Globus pallidus (tissue), 1 donor: ENCODE results near the gene GLS.
"Not testable (repeated sequence)": the region's sequence is repeated elsewhere in the genome, so short reads cannot be mapped to it uniquely, and the experiment has no call there.

Source experiments
- DNase-seq: peaks from one replicate; pipeline ENCODE4 v3.0.0-alpha.2; 2015; ENCODE audit warnings: low spot score

GLS gene

DNA sequence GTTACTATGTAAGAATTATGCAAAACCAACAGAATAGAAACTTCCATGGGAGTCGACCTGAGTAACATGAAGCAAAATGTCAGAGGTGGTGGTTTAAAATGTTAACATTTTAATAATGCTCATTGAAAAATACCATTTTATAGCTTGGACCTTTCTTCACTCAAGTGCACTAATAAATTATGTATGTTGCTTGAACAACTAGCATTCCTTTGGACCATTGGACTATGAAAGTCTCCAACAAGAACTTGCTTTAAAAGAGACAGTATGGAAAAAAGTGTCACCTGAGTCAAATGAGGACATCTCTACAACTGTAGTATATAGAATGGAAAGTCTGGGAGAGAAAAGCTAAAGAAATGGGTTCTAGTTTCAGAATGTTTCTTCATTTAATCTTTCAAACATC lies 51.9 kb downstream of the GLS start:
- DNase-seq, result no peak

- no peak for DNase-seq
These were observed 52.7 kb downstream of the GLS start for GRCh38 chr2:190933361-190933760.

DNA sequence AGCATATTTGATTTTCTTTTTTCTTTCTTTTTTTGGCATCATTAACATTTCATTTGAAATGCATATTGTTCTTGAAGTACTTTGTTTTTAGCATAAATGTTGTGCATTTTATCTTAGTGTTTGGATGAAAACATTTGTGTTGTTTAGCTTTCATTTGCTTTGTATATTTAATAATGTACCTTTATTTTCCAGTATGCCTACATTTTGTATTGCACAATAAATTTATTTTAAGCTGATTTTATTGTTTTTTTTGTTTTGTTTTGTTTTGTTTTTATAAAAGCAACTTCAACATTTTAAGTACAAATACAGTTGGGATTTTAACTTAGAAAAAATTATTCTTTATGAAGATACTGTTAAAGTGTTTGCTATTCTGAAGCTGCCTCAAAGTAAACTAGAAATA lies 54.4 kb downstream of the GLS start:
- DNase-seq, result no peak

- no peak for DNase-seq
These were observed 58.2 kb downstream of the GLS start for GRCh38 chr2:190938771-190939335.

GRCh38 chr2:190940454-190940853 lies 59.8 kb downstream of the GLS start:
- no peak for DNase-seq

DNA sequence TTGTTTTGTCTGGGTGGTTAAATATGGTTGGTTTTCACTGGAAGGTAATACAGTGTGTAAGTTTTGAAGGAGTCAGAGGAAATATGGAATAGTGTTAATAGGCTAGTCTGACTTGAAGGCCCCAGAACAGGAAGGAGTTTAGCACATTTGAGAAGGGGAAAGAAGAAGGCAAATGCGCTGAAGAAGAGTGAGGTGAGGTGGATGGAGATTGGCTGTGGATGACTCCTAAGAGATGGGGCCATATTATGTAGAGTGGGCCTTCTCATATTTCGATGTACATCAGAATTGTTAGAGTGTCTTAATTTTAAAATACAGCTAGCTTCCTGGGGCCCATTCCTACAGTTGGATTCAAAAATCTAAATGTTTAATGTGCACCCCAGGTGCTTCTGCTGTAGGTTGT lies 61.0 kb downstream of the GLS start:
- DNase-seq, result no peak

GRCh38 chr2:190942697-190943096 lies 62.1 kb downstream of the GLS start:
- DNase-seq, result no peak

DNA sequence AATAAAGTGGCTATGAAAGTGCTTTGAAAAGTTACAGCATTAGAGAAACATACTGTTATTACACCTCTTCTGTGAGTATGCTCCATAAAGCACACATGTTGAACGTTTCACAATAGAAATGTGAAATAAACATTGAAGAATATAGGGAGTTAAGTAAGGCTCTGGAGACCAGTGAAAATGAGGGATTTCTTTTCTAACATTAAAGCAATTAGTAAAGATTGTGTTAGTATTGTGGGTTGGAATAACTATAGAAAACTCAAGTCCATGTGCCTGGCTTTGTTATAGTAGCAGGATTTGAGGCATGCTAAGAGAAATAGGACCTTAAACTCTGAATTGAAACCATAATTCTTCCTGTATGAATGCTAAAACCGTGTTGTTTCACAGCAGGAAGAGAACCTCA lies 63.1 kb downstream of the GLS start:
- no peak for DNase-seq

DNA sequence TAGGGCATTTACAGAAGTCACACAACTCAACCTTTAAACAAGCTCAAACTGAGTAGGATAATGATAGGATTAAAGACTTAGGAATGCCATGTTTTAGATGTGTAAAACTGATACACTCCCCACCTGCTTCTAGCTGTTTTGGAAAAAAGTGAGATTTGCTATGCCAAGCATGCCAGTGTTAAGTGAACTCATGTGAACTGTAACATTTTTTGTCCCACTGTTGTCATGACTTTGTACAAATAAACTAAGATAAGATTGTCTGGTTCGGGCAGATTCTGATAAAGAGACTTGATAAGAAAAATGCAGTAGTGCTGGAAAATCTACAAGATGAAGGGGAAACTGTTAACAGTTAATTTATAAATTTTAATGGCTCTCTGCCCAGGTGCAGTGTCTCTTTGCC lies 66.5 kb downstream of the GLS start:
- no peak for DNase-seq

DNA sequence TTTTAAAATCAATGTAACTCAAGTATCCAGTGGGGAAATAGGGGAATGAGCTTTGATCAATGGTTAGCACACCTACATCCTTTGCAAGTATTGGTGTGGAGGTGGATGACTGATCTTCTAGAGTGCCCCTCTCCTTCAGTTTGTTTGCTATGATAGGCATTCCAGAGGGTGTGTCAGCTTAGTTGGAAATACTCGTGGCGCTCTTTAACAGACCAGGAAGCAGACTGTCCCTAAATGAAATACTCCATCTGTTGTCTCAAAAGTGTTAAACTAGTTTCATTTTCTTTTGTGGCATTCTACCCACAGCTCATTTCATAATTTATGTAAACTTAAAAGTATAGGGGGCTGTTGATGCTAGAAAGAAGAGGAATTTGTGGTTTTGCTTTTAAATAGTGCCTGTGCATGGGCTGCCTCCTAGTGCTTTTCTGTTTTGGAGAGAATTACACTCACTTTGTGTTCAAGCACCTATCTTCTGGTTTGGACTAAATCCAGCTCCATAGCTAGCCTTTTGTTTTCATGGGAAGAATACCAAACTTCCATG lies 67.2 kb downstream of the GLS start:
- no peak for DNase-seq

- DNase-seq, result no peak
These were observed 68.0 kb downstream of the GLS start for GRCh38 chr2:190948671-190949070.

GRCh38 chr2:190950566-190950991 lies 70.0 kb downstream of the GLS start:
- DNase-seq, result no peak

DNA sequence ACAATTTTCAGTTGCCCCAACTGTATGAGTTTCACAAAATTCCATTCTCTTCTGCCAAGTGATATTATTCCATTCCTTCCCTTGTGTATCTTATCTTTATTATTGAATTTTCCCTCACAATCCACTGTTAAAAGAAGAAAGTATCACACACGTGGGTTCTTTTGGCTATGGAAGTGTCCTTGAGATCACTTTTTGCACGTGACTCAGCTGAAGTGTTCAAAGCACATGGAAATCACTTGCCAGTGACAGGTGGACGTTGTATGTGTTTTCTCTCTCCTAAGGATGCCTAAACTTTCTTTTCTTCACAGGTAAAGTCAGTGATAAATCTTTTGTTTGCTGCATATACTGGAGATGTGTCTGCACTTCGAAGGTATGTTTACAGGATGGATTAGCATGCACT lies 72.6 kb downstream of the GLS start:
- no peak for DNase-seq

DNA sequence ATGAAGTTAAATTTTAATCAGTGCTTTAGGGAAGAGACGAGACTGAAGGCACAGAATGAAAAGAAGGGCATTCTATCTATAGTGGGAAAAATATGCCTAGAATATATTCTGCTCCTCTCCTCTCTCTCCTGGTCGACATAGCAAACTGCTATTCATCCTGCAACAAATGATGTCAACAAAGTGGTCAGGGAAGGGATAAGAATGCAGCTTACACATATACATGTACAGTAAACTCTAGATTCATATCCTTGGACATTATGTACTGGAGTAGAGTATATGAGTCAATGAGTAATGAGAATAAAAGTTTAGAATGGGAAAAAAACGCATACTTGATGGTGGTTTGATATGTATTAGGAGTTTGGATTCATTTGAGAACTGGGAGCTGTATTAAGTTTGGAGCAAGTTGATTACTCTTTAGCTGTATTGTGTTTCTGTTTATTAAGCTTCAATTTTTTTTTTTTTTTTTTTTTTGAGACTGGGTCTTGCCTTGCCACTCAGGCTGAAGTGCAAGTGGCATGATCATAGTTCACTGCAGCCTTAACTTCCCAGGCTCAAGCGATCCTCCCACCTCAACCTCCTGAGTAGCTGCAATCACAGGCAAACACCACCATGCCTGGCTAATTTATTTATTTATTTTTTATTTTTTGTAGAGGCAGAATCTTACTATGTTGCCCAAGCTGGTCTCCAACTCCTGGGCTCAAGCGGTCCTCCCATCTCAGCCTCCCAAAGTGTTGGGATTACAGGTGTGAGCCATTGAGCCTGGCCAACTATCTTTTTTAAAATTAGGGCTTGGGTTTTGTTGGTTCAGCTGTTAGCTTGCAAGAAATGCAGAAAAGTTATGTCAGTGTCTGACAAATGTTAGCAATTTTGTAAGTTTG lies 79.5 kb downstream of the GLS start:
- no peak for DNase-seq

DNA sequence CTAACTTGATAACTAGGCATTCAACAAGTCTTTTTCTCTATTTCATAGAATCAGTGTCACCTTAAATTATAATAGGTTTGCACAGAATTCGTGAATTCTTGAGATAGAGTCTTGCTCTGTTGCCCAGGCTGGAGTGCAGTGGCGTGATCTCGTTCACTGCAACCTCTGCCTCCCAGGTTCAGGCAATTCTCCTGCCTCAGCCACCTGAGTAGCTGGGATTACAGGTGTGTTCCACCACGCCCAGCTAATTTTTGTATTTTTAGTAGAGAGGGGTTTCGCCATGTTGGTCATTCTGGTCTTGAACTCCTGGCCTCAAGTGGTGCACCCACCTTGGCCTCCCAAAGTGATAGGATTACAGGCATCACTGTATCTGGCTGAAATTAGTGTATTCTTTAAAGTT lies 80.5 kb downstream of the GLS start:
- DNase-seq, result not testable (repeated sequence)

DNA sequence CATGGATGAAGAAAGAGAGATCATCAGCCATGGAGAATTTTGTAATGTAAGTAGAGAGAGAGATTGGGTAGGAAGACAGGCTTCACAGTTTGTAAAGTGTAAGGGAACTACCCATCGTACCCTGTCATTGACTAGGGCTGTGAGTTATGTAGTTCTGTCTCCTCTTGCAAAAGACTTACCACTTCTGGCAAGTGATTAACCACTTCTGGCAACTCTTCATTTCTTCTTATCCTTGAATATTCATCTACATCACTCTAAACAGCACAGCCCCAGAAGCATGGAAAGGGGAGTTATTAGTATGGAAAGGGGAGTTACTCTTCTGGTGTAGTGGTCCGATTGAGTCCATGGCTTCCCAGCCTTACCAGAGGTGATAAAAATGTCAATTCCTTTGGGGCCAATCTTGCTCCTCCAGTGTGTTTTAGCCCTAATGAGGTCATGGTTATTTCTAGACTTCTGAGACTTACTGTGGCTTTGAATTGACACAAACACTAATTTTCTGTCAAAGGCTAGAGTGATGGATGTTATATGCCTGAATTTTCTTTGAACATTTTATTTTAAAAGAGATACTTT lies 81.4 kb downstream of the GLS start:
- DNase-seq, result no peak

- DNase-seq, result no peak
These were observed 82.5 kb downstream of the GLS start for GRCh38 chr2:190963088-190963487.

DNA sequence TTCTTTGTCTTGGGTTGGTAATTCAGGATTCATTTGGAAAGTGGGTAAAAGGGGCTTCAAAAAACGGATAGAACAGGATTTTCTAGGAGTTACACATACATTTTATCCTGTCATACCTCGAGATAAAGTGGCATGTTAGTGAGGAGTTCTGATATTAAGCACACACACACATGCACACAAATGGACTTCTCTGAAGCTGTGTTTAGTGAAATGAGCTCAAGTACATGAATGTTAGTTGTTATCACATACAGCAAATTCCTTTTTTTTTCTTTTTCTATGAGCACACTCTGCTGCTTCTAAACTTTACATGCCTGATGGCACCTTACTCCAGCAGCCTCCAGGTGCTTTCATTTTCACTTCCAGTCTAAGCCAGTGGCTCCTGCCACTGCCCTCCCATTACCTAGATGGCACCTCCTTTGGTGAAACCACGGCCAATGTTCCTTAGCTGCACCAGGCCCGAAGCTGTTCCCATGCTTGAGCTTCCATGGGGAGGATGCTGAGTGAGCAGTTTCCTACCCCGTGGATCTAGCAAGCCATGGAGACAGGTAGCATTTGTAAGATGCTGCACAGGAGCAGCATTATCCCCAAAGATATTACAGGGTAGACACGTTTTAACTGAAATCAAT lies 83.7 kb downstream of the GLS start:
- no peak for DNase-seq

DNA sequence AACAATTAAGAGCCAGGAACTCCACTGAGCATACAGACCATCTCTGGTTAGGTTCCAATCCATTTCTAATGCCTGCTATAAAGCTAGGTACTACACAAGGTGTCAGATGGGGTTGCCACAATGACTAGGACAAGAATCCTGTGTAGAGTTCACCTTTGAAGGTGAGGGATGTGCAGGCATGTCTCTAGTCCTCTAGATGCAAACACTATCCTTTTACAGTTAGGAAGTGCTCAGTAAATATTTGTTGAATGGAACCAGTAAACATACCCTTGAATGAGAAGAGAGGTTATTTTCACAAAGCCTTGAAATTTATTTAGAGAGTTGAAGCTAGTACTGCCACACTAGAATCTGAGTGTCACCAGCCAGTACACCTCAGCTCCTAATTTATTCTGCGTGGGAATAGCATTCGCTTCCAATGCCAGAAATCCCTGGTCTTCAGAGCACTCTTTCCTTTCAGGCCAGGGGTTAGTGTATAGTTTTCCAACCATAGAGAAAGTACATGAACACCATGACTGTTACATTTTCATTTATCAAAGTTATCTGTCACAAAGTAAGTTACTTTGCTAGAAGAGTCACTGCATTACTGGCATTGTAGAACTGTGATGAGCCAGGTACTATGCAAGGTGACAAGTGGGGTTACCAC lies 85.1 kb downstream of the GLS start:
- no peak for DNase-seq

DNA sequence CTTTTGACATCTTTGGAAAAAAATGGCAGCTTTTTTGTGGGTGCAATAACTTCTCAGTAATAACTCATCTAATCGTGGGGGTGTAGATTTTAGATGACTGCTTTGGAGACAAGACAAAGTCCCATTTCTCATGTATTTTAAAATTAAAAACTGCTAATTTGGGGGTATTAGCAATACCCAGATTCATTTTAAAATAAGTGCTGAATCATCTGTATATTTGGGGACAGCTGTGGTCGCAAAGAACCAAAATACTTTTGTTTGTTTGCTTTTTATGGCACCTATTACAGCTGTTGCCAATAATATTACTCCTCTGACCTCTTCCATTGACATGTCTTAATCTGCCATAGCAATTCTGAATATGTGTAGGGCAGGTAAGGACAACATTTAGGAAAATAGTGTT lies 87.9 kb downstream of the GLS start:
- no peak for DNase-seq

DNA sequence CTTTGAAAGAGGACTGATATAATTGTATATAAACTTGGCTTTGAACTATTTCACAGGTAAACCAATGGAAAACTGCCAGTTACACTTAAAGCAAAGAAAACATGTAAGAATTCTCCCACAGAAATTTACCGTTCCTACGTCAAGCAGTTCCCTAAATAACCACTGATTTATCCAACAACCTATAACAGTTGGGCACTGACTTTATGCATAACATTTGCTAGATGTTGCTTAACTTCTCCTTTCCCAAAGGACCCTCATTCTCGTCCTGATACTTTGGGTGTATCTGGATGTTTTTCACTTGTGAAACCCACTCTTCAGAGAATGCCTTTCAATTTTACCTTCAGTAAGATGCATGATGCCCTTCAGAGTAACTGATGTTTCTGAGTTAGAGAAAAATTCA lies 89.5 kb downstream of the GLS start:
- no peak for DNase-seq

DNA sequence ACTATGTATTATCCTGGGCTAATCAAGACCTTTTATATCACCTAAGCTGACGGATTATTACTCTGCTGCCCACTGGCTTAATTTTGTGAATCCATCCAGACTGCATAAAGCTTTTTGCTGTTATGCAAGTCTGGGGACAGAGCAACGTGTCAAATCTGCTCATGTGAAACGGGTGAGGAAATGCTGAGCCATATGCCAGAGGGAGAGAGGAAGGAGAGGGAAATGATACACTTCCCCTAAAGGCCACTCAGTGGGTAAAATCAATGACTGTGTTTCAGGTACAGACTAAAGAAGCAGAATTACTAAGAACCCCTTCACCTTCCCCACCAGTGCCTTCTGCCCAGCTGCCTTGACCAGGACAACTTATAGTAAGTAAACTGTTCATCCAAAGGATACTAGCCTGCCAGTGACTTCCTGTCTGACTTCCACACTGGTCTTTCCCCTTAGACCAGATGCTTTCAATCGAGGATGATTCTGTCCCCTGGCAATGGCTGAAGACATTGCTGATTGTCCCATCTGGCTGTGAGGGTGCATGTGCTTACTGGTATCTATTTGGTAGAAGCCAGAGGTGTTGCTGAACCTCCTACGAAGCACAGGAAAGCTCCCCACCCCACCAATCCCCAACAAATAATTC lies 90.4 kb downstream of the GLS start:
- DNase-seq, result no peak
